ENCODE data around the gene SORCS2.

The SORCS2 gene

GRCh38 chr4:7522452-7523220 is 330.3 kb downstream of the SORCS2 start:
- DNase-seq: no peak

DNA sequence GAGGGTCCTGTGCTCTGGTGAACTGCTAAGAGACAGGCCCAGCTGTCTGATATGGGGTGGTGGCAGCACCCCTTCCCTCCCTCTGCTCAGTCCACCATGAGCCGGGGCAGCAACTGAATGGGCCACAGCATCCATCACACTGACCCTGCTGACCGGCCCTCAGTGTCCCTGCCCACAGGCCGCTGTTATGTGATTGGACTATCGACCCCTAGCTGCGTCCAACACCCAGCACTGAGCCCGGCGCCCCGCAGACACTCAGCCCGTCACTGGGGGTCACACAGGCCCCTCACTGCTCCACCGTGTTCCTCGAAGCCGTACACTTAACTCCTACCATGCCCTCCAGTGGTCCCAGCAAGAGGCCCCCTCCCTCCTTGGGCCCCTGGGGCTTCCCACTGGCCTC is 331.2 kb downstream of the SORCS2 start:
- no peak for DNase-seq

GRCh38 chr4:7524064-7524682 is 331.8 kb downstream of the SORCS2 start:
- no peak for DNase-seq

GRCh38 chr4:7524843-7525242 is 332.5 kb downstream of the SORCS2 start:
- no peak for DNase-seq

DNA sequence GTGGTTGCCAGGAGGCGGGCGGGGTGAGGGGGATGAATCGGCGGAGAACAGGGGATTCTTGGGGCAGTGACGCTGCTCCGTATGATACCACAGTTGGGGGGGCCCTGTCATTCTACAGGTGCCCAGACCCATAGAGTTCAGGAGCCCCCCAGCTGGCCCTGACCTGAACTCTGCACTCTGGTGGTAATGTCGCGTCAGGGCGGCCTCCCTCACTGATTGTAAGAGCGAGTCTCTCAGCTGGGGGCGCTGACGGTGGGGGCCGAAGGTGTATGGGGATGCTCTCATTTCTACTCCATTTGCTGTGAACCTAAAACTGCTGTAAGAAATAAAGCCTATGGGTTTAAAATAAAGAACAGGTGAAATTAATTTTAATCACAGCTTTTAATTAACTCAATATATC is 334.2 kb downstream of the SORCS2 start:
- no peak for DNase-seq

GRCh38 chr4:7526929-7527535 is 334.7 kb downstream of the SORCS2 start:
- no peak for DNase-seq

DNA sequence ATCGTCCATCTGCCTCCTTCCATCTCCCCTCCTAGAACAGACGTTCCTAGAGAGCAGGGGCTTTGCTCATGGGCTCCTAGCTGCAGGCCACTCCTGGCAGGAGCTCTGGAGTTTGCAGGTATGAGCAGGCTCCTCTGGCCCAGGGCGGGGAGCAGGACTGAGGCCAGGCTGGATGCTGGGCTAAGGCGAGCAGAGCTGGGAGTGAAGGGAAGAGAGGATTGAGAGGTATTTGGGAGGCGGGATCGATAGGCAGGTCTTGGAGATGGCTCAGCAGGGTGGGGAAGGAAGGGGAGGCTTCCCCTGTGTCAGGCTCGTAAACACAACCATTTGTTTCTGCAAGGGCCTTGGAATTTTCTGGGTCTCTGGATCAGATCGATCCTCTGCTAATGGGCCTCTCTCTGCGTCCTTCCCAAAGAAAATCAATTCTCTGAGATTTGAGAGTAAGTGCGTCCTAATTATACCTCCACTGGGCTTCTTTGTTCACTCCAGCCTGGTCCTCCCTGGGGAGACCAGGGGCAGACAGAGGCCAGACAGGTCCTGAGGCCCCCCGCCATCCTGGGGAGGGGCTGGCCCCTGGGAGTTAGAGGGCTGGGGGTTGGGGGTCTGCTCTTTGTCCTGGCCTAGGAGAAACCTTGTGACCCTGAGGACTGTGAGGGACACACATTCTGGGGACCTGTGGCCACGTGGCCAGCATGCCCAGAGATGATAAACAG is 337.2 kb downstream of the SORCS2 start:
- DNase-seq: no peak

GRCh38 chr4:7530082-7530481 is 337.7 kb downstream of the SORCS2 start:
- DNase-seq: no peak

DNA sequence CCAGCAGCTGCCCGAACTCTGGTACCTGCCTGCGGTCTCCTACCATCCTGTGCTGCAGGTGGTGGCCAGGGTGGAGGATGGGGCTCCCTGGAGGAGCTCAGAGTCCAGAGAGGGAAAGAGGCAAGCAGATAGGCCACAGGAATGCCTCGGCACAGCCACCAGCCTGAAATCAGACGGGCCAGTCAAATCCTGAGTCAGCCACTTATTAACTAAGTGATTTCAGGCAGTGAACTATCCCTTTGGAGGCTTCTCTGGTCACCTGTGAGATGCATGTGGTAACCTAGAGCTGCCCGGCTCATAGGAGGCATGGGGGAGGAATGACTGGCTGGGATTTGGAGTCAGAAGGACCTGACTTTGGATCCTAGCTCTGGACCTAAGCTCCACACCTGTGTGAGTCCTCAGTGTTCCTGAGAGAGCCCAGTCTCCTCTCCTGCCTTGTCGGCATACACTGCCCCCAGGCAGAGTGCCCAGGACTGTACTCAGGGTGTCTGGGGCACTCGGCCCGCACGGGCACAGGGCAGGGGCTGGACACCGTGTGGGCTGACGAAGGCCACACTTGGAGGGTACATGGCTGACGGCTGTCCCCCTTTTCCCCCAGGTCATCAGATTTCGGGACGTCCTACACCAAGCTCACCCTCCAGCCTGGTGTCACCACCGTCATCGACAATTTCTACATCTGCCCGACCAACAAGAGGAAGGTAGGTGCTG is 338.7 kb downstream of the SORCS2 start:
- DNase-seq: no peak

GRCh38 chr4:7531640-7531994 is 339.3 kb downstream of the SORCS2 start:
- DNase-seq: no peak

- no peak for DNase-seq
These were observed 339.7 kb downstream of the SORCS2 start for GRCh38 chr4:7532043-7532442.

GRCh38 chr4:7533267-7533666 is 340.9 kb downstream of the SORCS2 start:
- DNase-seq: no peak

DNA sequence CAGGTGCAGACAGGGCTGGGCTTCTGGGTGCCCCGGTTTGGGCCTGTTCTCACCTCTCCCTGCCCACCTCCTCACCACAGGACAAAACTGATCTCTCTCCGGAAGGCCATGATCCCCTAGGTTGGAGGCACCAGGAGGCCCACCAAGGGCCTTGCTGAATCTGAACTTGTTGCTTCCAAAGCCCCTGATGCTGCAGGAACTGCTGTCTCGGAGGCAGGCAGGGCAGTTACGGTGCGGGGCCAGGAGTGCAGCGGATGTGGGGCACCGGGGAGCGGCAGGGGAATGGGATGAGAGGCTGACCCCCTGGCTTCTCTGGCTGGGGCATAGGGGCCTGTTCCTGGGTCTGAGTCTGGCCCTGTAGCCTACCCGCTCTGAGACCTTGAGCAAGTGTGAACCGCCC is 342.8 kb downstream of the SORCS2 start:
- no peak for DNase-seq

DNA sequence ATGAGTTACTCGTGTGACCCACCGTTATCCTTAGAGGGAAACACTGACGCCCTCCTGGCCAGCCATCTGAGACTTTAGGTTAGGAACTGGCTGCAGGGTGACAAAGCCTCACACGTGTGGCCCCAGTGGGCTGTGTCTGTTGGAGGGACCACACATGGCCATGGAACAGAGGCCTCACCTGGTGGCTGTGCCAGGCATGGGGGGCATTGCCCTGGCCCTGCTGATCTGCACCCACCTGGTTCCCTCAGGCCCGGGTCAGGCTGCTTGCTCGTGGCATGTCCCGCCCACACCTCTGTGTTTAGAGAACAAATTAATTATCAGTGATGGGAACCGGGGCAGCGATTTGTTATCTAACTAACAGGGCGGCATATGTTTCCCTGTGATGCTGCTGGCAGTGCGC is 343.3 kb downstream of the SORCS2 start:
- DNase-seq: no peak

GRCh38 chr4:7536876-7537275 is 344.5 kb downstream of the SORCS2 start:
- no peak for DNase-seq

GRCh38 chr4:7537853-7538400 is 345.6 kb downstream of the SORCS2 start:
- no peak for DNase-seq

DNA sequence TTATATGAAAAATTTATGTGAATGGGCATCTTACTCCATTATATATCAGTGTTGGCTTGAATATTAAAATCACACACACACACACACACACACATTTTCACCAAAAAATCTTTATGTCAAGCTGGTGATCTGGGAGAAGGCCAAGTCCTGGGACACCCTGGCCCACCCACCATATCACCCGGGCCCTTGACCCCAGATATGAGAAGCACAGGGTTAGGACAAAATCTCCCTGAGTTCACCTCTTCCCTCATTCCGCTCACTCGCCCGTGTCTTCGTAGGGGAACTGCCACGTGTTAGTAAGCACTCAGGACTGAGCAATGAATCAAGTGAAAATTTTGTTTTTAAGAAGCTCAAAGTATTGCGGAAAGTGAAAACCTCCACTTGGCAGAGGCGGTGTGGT is 346.2 kb downstream of the SORCS2 start:
- no peak for DNase-seq

- DNase-seq: no peak
These were observed 346.8 kb downstream of the SORCS2 start for GRCh38 chr4:7539186-7539585.

DNA sequence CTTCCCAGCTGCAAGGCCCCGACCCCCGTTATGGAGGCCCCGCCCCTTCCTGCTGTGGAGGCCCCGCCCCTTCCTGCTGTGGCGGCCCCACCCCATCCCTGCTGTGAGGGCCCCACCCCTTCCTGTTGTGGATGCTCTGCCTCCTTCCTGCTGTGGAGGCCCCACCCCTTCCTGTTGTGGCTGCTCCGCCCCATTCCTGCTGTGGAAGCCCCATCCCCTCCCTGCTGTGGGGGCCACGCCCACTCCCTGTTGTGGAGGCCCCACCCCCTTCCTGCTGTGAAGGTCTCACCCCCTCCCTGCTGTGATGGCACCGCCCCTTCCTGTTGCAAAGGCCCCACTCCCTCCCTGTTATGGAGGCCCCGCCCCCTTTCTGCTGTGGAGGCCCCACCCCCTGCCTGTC is 347.3 kb downstream of the SORCS2 start:
- no peak for DNase-seq

- DNase-seq: no peak
These were observed 347.9 kb downstream of the SORCS2 start for GRCh38 chr4:7540206-7540605.

DNA sequence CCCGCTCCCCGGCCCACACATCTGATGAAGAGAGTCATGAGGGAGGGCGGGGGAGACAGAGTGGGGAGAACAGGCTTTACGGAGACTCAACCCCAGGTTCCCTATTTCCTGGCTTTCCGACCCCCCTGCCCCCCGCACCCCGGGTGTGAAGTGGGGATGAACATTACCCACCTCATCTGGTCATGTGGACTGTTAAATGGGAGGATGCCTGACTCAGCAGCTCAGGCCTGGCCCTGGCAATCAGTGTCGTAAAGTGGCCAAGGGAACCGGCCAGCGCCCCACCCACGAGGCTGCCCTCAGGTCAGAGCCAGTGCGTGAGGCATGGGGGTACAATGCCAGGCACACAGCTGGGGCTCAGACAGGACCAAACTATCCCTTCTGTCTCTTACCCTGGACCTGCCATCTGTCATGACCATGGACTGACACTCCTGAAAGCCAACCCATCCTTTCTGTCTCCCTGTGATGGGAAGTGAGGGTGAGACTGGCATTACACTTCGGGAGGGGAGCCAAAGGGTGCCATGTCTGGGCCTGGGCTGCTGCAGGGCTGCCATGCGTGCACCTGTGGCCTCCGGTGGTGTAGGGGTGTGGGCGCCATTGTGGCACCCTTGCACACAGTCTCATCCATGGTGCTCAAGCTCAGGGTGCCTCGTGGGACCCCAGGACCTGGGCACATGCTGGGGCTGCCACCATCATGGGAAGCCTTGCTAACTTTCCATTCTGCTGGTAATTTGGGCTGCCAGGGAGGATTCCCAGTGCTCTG is 348.5 kb downstream of the SORCS2 start:
- no peak for DNase-seq

DNA sequence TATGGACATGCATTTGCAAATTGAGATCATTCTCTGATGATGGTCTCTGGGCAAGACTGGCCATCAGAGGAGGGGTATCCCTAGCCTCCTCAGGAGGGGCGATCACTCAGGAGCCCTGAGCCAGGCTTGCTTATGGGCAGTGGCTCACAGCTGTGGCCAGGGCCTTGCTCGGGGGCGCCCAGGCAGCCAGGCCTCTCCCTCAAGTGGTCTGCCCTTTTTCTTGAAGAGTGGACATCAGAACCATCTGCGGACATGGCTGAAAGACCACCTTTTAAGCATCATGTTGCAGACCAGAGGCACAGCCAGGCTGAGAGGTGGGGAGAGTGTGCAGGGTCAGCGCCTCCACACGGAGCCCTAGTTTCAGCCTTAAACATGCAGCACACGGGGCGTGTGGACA is 349.1 kb downstream of the SORCS2 start:
- no peak for DNase-seq

All from NCI-H510A (cell line).